Midbrain (tissue), 1 donor: ENCODE measurements around the gene TYRO3.

Source experiments
- DNase-seq: peaks from one replicate; lab custom pipeline; 2025; lab: John Stamatoyannopoulos, UW

The TYRO3 gene

DNA sequence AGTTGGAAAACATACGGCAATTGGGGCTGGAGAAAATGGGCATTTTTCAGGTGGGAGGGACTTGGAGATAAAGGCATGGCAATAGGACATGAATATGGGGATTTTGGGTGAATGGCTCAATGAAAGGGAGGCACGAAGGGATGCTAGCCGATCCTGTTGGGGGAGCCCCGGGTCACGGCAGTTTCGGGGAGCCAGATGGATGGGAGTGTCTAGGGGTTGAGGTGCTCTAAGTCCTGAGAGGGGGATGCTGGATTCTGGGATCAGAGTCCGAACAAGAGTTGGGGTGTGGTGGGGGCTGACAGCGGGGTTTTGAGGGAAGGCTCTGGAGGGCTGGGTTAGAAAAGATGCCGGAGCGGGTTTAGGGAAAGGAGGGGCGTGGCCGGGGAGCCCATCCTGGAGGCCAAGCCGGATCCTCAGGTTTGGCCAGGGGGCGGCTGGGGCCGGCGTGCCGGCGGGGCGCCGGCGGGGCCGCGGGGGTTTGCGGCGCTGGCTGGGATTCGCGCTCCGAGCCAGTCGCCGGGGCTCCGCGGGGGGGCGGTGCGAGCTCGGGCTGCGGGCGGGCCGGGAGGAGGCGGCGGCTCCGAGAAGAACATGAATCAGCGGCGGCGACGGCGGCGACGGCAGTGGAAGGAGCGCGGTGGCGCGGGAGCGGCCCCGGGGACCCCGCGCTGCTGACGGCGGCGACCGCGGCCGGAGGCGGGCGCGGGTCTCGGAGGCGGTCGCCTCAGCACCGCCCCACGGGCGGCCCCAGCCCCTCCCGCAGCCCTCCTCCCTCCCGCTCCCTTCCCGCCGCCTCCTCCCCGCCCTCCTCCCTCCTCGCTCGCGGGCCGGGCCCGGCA, at the start of gene TYRO3:
Gene TYRO3 (plus strand): TSS at position 813 of the 839 bp plus-strand sequence. CDS start 46 bp downstream, outside the sequence.
- peak; percentile 77 for DNase-seq

DNA sequence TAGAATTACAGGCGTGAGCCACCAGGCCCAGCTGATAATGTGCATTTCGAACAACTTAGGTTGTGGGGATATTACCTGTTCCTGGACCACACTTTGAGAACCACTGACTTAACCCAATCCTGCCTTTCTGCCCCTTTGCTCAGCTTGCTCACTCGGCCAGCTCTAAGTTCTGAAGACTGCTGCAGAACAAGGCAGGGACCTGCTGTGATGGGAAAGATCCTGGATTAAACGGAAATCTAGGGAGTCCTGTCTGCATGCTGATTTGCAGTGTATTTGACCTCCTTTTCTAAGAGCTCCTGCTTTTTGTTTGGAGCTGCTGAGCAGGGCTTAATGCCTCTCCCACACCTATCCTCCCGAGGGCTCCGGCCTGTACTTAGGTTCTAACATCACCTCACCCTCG, 48.3 kb upstream of the TYRO3 start:
- DNase-seq: no peak

- DNase-seq: no peak
Observed at GRCh38 chr15:41511331-41511898, 47.6 kb upstream of the TYRO3 start.

DNA sequence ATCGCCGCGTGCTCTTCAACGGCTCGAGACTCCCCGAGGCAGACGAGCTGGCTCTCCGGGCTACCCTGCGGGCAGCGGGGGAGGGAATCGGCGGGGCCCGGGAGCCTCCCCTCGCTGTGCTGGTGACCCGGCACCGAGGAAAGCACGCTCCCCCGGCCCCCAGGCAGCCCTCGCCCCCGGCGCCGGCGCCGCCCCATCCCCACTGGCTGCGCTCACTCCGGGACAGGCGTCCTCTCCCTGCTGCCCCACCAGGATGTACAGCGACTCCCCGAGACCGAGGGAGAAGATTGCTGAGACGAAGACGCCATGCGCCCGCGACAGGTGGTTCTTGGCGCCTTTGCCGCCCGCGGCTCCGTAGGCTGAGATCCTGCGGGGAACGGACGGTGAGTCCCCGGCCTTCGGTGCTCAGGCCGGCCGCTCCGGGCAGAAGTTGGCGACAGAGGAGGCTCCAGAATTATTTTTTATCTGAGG, 47.1 kb upstream of the TYRO3 start:
- no peak for DNase-seq

- DNase-seq: no peak
Observed at GRCh38 chr15:41512512-41512939, 46.5 kb upstream of the TYRO3 start.

- no peak for DNase-seq
Observed at GRCh38 chr15:41512940-41513505, 46.0 kb upstream of the TYRO3 start.

GRCh38 chr15:41513506-41514227, 45.3 kb upstream of the TYRO3 start, which contains the start of gene LTK:
TSS of gene LTK (minus strand) at chr15:41513827. CDS start at chr15:41513709, 118 bp downstream.
- DNase-seq: no peak

- DNase-seq: no peak
Observed at GRCh38 chr15:41517895-41518449, 41.0 kb upstream of the TYRO3 start.

GRCh38 chr15:41520636-41521035, 38.4 kb upstream of the TYRO3 start:
- DNase-seq: no peak

- no peak for DNase-seq
Observed at GRCh38 chr15:41521614-41522013, 37.4 kb upstream of the TYRO3 start.

GRCh38 chr15:41523097-41523496, 35.9 kb upstream of the TYRO3 start:
- DNase-seq: no peak

DNA sequence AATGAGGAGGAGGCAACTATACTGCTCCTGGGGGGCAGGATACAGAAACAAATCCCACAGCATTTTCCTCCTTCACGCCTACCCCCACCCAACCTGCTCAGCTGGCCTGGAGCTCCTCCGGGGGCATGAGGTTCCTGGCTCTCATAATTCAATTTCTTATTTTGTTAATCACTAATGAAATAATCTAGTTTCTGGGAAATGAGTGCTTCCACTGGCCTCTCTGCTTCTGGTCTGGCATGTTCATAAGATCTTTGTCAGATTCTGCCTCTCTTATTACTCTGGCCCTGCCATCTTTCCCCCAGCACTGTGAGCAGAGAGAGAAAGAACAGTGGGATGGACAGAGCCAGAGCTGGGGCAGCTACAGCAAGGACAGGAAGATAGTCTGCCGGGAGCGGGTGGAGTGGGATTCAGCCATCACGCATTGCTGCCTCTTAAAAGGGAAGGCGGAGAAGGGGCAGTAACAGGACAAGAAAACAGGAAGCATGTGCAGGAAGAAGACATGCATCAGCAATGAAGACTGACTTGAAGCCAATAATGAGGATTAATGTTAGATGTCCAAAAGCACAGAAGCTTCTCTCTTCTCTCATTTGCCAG, 28.6 kb upstream of the TYRO3 start:
- no peak for DNase-seq

GRCh38 chr15:41535544-41535943, 23.5 kb upstream of the TYRO3 start:
- DNase-seq: no peak

DNA sequence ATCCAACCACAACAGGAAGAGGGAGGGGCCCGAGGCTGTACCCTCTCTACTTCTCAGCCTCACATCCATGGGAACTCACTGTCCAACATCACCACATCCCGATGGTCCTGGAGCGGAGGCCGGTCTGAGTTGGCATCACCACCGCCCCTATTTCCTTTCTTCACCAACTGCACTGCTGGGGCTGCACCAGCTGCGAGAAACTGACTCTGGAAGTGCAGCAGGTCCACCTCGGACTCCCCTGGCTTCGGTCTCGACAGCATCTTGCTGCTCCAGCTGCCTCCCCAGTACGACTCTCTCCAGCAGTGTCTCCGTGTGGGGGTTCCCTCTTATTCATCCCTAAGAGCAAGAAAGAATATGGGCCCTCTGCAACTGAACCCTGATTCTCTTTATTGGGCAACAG, 22.1 kb upstream of the TYRO3 start:
- no peak for DNase-seq

DNA sequence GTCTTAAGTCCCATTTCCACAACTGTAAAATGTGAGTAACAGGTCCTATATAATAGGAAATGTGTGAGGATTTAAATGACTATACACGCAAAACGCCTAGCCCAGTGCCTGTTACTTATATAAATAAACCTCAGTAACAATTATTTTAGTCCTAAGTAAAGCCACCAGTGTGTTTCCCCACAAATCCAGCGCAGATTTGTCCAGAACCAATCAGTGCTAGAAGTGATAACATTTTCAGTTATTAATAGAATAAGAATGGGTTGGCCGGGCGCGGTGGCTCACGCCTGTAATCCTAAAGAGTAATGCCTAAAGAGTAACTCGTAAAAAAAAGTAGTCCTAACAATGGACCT, 15.5 kb upstream of the TYRO3 start:
- DNase-seq: no peak

DNA sequence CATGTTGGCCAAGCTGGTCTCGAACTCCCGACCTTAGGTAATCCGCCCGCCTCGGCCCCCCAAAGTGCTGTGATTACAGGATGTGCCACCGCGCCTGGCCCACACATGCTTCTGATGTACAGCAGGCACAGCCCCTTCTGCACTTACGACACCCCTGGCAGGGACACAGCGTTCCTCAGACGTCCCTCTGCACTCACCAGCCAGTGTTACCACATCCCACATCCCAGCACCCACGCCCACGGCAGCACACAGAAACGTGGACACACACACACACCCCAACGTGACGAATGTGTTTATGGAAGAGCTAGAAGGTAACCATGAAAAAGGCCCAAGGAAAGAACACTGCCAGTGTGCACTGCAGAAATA, 14.4 kb upstream of the TYRO3 start:
- DNase-seq: no peak

DNA sequence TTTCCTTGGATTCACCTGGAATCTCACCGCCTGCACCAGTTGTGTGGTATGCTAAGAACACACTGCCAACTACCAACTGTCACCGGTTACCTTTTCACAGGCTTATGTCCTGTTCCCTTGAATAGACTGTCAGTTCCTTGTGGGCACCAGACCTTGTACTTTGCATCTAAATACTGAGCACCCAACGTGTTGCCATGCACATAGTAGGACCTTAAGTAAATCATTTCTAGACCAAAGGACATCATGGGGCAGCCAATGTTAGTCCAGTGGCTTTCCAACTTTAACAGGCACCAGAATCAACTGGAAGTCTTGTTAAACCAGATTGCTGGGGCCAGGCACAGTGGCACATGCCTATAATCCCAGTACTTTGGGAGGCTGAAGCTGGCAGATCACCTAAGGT, 13.8 kb upstream of the TYRO3 start:
- DNase-seq: no peak

DNA sequence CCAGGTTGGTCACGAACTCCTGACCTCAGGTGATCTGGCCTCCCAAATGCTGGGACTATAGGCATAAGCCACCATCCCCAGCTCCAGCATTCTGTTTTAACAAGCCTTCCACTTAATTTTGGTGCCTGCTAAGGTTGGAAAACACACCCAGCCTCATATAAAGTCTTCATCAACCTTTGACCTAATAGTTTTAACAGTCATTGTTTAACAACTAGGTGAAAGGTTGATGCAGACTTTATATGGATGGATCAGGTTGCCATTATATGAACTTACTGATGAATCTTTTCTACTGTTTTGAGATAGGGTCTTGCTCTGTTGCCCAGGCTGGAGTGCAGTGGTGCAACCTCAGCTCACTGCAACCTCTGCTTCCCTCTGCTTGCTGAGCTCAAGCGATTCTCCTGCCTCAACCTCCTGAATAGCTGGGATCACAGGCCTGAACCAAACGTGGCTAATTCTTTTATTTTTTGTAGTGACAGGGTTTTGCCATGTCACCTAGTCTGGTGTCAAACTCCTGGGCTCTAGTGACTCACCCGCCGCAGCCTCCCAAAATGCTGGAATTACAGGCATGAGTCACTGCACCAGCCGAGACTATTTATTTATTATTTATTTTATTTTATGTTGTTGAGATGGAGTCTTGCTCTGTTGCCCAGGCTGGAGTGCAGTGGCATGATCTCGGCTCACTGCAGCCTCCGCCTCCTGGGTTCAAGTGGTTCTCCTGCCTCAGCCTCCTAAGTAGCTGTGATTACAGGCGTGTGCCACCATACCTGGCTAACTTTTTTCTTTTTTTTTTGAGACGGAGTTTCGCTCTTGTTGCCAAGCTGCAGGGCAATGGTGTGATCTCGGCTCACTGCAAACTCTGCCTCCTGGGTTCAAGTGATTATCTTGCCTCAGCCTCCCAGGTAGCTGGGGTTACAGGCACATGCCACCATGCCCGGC, 11.9 kb upstream of the TYRO3 start:
- DNase-seq: no peak

DNA sequence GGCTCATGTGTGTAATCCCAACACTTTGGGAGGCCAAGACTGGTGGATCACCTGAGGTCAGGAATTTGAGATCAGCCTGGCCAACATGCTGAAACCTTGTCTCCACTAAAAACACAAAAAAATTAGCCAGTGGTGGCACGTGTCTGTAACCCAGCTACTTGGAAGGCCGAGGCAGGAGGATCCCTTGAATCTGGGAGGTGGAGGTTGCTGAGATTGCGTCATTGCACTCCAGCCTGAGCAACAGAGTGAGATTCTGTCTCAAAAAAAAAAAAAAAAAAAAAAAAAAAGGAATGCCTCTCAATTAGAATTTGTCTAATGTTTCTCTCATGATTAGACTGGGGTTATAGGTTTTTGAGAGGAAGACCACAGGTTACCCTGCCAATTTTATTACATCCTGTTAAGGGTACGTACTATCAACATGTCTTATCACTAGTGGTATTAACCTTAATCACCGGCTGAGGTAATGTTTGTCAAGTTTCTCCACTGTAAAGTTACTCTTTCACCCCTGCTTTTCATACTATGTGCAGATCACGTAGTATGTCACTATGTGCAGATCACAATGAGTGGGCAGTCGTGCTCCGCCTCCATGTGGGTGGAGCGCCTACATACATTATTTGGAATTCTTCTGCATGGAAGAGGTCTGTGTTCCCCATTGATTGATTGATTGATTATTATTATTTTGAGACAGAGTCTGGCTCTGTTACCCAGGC, 8.8 kb upstream of the TYRO3 start:
- no peak for DNase-seq

DNA sequence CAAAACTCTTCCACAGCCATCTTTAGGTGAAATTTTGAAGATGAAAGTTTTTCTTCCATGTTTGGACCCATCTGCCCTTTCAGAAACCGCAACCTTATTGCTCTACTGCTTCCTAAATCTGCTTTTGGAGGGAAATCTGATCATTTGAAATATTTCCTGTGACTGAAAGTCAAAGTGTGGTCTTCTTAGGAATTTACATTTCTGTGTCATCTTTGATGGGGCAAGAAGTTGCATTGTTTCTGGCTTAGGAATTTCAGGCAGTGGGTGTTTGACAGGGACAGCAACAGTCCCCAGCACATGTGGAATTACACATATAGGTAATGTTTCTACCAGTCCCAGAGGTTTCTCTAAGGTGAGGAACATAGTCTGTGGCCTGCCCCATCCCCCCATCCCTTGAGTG, 5.3 kb upstream of the TYRO3 start:
- no peak for DNase-seq
